ENCODE results near the gene GLMP. TPM values are rescaled to one million over a fixed set of nuclear protein-coding genes. Genes with fewer than 3 reads are reported as not detected.
A peak's percentile ranks its signal among the peaks of the same experiment; 100 is the strongest.

Gene GLMP
- total RNA-seq, result 10 to 100 TPM; 22.9 to 29.1 (median 26.8) TPM
- total RNA-seq (2013), result 16.8 TPM

GRCh38 chr1:156295391-156295947 is at the start of gene GLMP:
TSS of gene GLMP (minus strand) at chr1:156295679. CDS start at chr1:156295645, 34 bp downstream.
- Histone ChIP-seq H3K4me3 (ENCODE audit: low read length) (peak within 1 kb of the TSS; percentile 56), H3K36me3 (ENCODE audit: control insufficient read depth, insufficient read depth, low read length) (no peaks in the 10 kb centered on the region), H3K27ac (ENCODE audit: low read length) (no peak within 1 kb of the TSS), H3K27me3 (ENCODE audit: control insufficient read depth, insufficient read depth, low read length) (no peaks in the 10 kb centered on the region), H3K4me1 (ENCODE audit: control insufficient read depth, insufficient read depth, low read length) (peaks cover 24% of the 10 kb centered on the region), H3K9me3 (ENCODE audit: control insufficient read depth, insufficient read depth, low read length) (no peaks in the 10 kb centered on the region)
- WGBS (ENCODE audit: insufficient coverage), result under 1% methylated on average over 16 of the region's 17 CpGs
- TF ChIP-seq CTCF (IDR thresholded peaks at IDR 0.05), result no peak
- Mint-ChIP-seq H3K36me3 (no peaks in the 10 kb centered on the region), H3K27ac (peak within 1 kb of the TSS in 1 of 2 donors; percentile 81), H3K9me3 (no peaks in the 10 kb centered on the region), H3K4me3 (peak within 1 kb of the TSS; percentile 85), H3K27me3 (ENCODE audit: low read depth in 2 of 2) (no peaks in the 10 kb centered on the region), H3K4me1 (peaks cover 6 to 32% of the 10 kb centered on the region in 2 donors)
- ATAC-seq (peak; percentile 67 to 76 (median 76)), DNase-seq (peak; percentile 49 to 79)
- intact Hi-C loops (cut with micrococcal nuclease), result no loop called here

- Histone ChIP-seq H3K36me3 (ENCODE audit: control insufficient read depth, insufficient read depth, low read length) (no peaks in the 10 kb centered on the region), H3K9me3 (ENCODE audit: control insufficient read depth, insufficient read depth, low read length) (no peaks in the 10 kb centered on the region), H3K4me3 (ENCODE audit: low read length) (no peak overlapping the region), H3K27ac (ENCODE audit: low read length) (no peak overlapping the region), H3K27me3 (ENCODE audit: control insufficient read depth, insufficient read depth, low read length) (peaks cover 4% of the 10 kb centered on the region), H3K4me1 (ENCODE audit: control insufficient read depth, insufficient read depth, low read length) (no peaks in the 10 kb centered on the region)
- 80% methylated on average over 3 of the region's 3 CpGs for WGBS (ENCODE audit: insufficient coverage)
- Mint-ChIP-seq H3K4me3 (no peak overlapping the region), H3K27ac (no peak overlapping the region), H3K9me3 (no peaks in the 10 kb centered on the region), H3K27me3 (ENCODE audit: low read depth in 2 of 2) (peaks cover 12 to 26% of the 10 kb centered on the region in 2 donors), H3K4me1 (peaks cover 0 to under 1% of the 10 kb centered on the region in 2 donors), H3K36me3 (no peaks in the 10 kb centered on the region)
- intact Hi-C loops (cut with micrococcal nuclease), result no loop called here
- TF ChIP-seq CTCF (IDR thresholded peaks at IDR 0.05), result no peak
- ATAC-seq (no peak), DNase-seq (no peak)
These were observed 48.9 kb upstream of the GLMP start for GRCh38 chr1:156344409-156344808.

- H3K27ac Mint-ChIP-seq, result no peak overlapping the region
- H3K9me3 Mint-ChIP-seq, result no peaks in the 10 kb centered on the region
- H3K36me3 ChIP-seq (ENCODE audit: control insufficient read depth, insufficient read depth, low read length), result no peaks in the 10 kb centered on the region
- no peak overlapping the region for H3K4me3 ChIP-seq (ENCODE audit: low read length)
- H3K4me3 Mint-ChIP-seq, result no peak overlapping the region
- no peak overlapping the region for H3K27ac ChIP-seq (ENCODE audit: low read length)
- H3K4me1 ChIP-seq (ENCODE audit: control insufficient read depth, insufficient read depth, low read length), result peaks cover 11% of the 10 kb centered on the region
- H3K27me3 Mint-ChIP-seq (ENCODE audit: low read depth in 2 of 2), result peaks cover 10 to 24% of the 10 kb centered on the region in 2 donors
- DNase-seq, result no peak
- H3K4me1 Mint-ChIP-seq, result peaks cover 13 to 17% of the 10 kb centered on the region in 2 donors
- H3K27me3 ChIP-seq (ENCODE audit: control insufficient read depth, insufficient read depth, low read length), result peaks cover 4% of the 10 kb centered on the region
- no peaks in the 10 kb centered on the region for H3K36me3 Mint-ChIP-seq
- intact Hi-C loops (cut with micrococcal nuclease), result no loop called here
- no peaks in the 10 kb centered on the region for H3K9me3 ChIP-seq (ENCODE audit: control insufficient read depth, insufficient read depth, low read length)
- no peak for ATAC-seq
- no CpG with 5 or more reads among the region's 1 CpG for WGBS (ENCODE audit: insufficient coverage)
- TF ChIP-seq CTCF (IDR thresholded peaks at IDR 0.05), result no peak
These were observed 46.9 kb upstream of the GLMP start for GRCh38 chr1:156342166-156342955.
